ENCODE results near the gene OR2A42.
"Not testable (repeated sequence)": the region's sequence is repeated elsewhere in the genome, so short reads cannot be mapped to it uniquely, and the experiment has no call there.

Gene OR2A42

GRCh38 chr7:144239365-144239764 is at the start of gene OR2A42:
TSS of gene OR2A42 (minus strand) at chr7:144239605. CDS start at chr7:144232843, 6,762 bp downstream.
- not testable (repeated sequence) for DNase-seq (ENCODE audit: extremely low read depth, low read depth)

GRCh38 chr7:144287171-144287784 is 47.9 kb upstream of the OR2A42 start:
- not testable (repeated sequence) for DNase-seq (ENCODE audit: extremely low read depth, low read depth)

GRCh38 chr7:144283716-144284115 is 44.3 kb upstream of the OR2A42 start:
- DNase-seq (ENCODE audit: extremely low read depth, low read depth), result not testable (repeated sequence)

- DNase-seq (ENCODE audit: extremely low read depth, low read depth), result not testable (repeated sequence)
Observed at GRCh38 chr7:144282490-144282889, 43.1 kb upstream of the OR2A42 start.

- not testable (repeated sequence) for DNase-seq (ENCODE audit: extremely low read depth, low read depth)
Observed at GRCh38 chr7:144281981-144282380, 42.6 kb upstream of the OR2A42 start.

- DNase-seq (ENCODE audit: extremely low read depth, low read depth), result not testable (repeated sequence)
Observed at GRCh38 chr7:144280010-144280409, 40.6 kb upstream of the OR2A42 start.

GRCh38 chr7:144275281-144275680 is 35.9 kb upstream of the OR2A42 start:
- DNase-seq (ENCODE audit: extremely low read depth, low read depth), result not testable (repeated sequence)

- DNase-seq (ENCODE audit: extremely low read depth, low read depth), result not testable (repeated sequence)
Observed at GRCh38 chr7:144269188-144269587, 29.8 kb upstream of the OR2A42 start, which contains the start of gene CTAGE8. TSS of gene CTAGE8 (minus strand) at chr7:144269288. CDS start at chr7:144269250, 38 bp downstream.

- DNase-seq (ENCODE audit: extremely low read depth, low read depth), result not testable (repeated sequence)
Observed at GRCh38 chr7:144264692-144265091, 25.3 kb upstream of the OR2A42 start, which contains the start of gene OR2A7. TSS of gene OR2A7 (minus strand) at chr7:144264792. CDS start at chr7:144259628, 5,164 bp downstream.

GRCh38 chr7:144262128-144262527 is 22.7 kb upstream of the OR2A42 start:
- not testable (repeated sequence) for DNase-seq (ENCODE audit: extremely low read depth, low read depth)

GRCh38 chr7:144259067-144259466 is 19.7 kb upstream of the OR2A42 start:
- not testable (repeated sequence) for DNase-seq (ENCODE audit: extremely low read depth, low read depth)

GRCh38 chr7:144256112-144256511 is 16.7 kb upstream of the OR2A42 start:
- no peak for TF ChIP-seq CTCF (IDR thresholded peaks at IDR 0.05; ENCODE audit: low read depth, low read length)
- DNase-seq (ENCODE audit: extremely low read depth, low read depth), result no peak

- TF ChIP-seq CTCF (IDR thresholded peaks at IDR 0.05; ENCODE audit: low read depth, low read length), result no peak
- DNase-seq (ENCODE audit: extremely low read depth, low read depth), result no peak
Observed at GRCh38 chr7:144255471-144255897, 16.1 kb upstream of the OR2A42 start.

- not testable (repeated sequence) for DNase-seq (ENCODE audit: extremely low read depth, low read depth)
Observed at GRCh38 chr7:144252307-144252706, 12.9 kb upstream of the OR2A42 start.

GRCh38 chr7:144247674-144248330 is 8.4 kb upstream of the OR2A42 start:
- not testable (repeated sequence) for DNase-seq (ENCODE audit: extremely low read depth, low read depth)

GRCh38 chr7:144246967-144247366 is 7.6 kb upstream of the OR2A42 start:
- not testable (repeated sequence) for DNase-seq (ENCODE audit: extremely low read depth, low read depth)

- DNase-seq (ENCODE audit: extremely low read depth, low read depth), result not testable (repeated sequence)
Observed at GRCh38 chr7:144245372-144245771, 6.0 kb upstream of the OR2A42 start.

GRCh38 chr7:144238530-144239082 is 799 bp downstream of the OR2A42 start:
- not testable (repeated sequence) for DNase-seq (ENCODE audit: extremely low read depth, low read depth)

GRCh38 chr7:144233039-144233438 is 6.4 kb downstream of the OR2A42 start:
- not testable (repeated sequence) for DNase-seq (ENCODE audit: extremely low read depth, low read depth)
